HG03095 (cell line): ENCODE measurements around the gene WASF1.
A peak's percentile ranks its signal among the peaks of the same experiment; 100 is the strongest.
"Not testable (repeated sequence)": the region's sequence is repeated elsewhere in the genome, so short reads cannot be mapped to it uniquely, and the experiment has no call there.

Experiments
- ATAC-seq: cut with Tn5 transposase; IDR thresholded peaks from one replicate; pipeline ENCODE4 v1.9.1; 2021; ENCODE audit warnings: moderate library complexity; ENCODE audit not compliant: unreplicated experiment

The WASF1 gene

GRCh38 chr6:110095101-110095500 is 84.4 kb downstream of the WASF1 start:
- no peak for ATAC-seq

GRCh38 chr6:110093981-110094380 is 85.5 kb downstream of the WASF1 start:
- no peak for ATAC-seq

DNA sequence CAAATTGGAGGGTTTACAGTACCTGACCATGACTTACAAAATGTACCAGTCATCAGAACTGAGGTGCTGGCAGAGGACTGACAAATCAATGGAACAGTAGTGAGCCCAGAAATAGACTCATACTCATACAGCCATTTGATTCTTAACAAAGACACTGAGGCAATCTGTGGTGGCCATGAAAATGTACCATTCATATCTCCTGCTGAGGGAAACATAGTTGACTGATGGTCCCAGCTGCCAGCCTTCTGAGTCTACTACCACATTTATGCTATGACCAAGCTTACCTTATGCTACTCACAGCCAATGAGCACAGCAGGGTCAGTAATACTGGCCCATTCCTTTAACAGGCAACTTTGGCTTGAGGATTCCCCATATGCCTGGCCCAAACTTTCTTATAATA is 88.6 kb downstream of the WASF1 start:
- ATAC-seq, result no peak

GRCh38 chr6:110089323-110089722 is 90.1 kb downstream of the WASF1 start:
- ATAC-seq, result no peak

DNA sequence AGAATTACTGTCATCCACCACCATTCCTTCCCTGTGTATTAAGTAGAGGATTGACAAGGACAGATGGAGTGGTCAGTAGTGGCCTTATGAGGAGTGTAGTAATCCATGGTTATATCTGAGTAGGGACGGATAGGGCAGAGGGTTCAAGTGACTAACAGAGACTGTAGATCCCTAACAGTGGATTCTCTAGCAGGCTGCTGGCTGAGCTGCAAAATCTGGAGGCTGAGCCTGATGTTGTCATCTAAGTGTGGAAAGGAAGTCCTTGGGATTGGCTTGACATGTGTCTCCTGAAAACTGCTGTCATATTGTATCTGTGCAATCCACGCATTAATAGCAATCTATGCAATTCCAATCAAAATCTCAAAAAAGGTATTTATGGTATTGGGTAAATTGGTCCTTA is 94.2 kb downstream of the WASF1 start:
- no peak for ATAC-seq

DNA sequence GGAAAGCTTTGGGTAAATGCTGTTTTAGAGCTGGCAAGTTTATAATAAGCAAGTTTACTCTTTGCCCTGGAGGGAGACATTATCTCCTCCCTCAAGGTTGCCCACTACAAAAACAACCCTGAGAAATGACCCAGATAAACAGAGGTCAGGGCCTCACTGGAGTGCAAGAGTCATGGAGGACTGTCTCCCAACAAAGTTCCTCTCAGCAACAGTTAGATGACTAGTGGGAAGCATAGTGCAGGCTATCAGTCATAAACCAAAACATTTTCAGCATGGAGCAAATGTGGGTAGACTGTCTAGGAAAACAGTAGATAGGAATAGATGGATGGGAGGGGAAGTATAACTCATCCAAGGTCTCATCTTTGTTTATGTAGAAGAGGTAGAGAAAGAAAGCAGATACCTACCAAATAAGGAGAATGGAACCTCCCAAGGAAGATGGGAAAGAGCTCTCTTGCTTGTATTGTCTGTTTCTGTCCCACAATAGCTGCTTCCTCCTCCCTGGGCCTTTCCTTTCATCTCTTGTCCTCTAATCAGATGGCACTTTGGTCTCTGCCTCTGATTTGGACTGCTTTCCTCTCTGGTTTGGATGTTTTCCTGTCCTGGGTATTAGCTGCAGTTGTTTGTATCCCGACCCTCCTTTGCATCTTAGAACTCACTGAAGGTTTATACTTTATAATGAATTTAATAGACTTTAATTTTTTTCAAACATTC is 95.4 kb downstream of the WASF1 start:
- no peak for ATAC-seq

DNA sequence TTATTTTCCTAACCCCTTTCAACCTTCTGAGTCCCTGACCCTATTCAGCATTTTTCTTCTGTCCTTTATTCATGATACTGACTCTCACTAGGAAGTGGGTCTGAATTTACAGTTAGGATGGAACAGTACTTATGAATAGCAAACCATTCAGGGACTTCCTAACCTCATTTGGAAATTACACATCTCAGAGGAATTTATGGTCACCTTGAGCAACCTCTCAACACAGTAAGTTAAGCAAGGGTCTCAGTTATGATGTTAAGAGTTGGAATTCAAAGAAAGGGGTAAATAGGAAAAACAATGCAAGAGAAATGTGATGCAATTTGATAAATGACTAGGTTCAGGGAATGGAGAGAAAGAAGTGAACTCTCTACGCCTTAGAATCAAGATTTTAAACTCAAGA is 104.1 kb downstream of the WASF1 start:
- no peak for ATAC-seq

DNA sequence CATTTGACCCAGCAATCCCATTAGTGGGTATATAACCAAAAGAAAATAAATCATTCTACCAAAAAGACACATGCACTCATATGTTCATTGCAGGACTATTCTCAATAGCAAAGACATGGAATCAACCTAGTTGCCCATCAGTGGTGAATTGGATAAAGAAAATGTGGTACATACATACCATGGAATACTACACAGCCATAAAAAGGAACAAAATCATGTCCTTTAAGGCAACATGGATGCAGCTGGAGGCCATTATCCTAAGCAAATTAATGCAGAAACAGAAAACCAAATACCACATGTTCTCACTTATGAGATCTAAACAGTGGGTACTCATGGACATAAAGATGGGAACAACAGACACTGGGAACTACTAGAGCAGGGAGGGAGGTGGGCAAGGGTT is 106.0 kb downstream of the WASF1 start:
- not testable (repeated sequence) for ATAC-seq

DNA sequence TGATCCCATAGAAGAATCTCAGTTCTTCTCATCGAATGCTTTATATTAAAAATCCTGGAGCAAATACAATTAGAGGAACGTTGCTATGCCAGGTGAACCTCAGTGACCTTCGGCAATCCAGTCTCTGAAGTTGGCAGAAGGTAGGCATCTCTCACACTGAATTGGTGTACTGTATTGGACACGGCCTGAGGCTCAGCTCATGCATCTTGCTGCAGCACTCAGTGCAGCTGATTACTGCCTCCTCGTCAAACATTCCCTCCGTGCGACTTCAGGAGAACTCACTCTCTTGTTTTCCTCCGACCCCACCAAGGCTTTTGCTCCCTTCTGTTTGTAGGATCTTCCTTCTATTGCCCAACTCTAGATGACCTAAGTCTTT is 110.9 kb downstream of the WASF1 start:
- no peak for ATAC-seq

DNA sequence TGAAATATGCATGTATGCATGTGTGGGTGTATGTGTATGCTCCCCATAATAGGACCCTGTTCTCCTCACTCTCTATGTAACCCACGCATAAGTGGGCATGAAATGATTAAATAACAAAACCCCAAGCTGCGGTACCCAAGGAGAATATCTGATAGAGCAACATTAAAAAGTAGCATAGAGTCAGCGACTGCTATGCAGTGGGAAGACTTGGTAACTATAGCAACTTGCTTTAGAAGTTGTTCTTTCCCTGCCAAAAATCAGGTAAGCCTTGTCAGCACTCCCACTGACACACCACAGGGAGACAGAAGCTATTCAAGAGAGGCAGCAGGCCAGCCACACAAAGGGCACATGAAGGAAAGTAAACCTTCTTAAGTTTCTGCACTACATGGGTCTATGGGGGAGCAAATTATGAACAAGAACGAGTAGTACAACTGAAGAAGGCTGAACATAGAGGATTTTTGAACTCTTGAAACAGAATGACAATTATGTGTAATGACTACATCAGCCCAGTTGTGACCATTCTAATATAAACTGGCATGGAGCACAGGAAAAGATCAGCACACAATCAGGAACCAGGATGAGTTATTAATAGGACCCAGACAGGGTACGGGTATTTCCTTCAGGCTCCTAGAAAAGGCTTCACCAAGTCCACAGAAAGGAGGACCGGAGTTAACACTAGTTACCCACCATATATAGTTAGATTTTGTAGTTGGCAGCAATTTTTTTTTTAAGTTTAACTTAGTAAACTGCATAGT is 111.5 kb downstream of the WASF1 start:
- no peak for ATAC-seq

DNA sequence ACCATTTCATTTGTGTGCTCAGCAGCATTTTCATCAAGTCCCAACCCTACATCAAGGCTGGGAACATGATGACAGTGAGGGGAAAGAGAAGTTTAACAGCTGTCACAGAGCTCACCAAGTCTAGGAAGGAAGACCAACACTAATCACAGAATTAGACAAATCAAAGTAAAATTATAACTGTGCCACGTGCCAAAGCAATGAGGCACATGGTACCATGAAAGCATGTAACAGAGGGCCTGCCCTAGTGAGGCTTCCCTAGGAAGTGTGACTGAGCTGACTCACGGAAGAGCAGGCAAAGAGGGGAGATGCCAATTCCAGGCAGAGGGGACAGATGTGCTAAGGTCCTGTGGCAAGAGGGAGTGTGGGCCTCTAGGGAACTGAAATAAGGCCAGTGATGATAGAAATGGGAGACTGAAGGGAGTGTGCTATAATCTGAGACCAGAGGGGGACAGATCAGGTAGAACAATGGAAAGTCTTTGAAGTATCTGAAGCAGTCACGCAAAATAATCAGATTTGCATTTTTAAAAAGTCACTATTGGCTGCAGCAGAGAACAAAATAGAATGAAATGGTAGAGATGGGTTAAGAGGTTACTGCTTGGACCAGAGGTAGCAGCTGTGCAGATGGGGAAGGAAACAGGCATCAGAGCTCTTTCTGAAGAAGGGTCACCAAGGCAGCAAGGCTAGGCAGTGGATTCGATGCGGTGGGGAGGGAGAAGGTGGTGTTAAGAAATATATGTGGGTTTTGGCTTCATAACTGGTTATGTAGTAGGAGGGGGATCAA is 114.5 kb downstream of the WASF1 start:
- no peak for ATAC-seq

GRCh38 chr6:110063594-110064263 is 115.7 kb downstream of the WASF1 start:
- ATAC-seq, result peak; percentile 57

GRCh38 chr6:110055387-110055735 is 124.1 kb downstream of the WASF1 start:
- no peak for ATAC-seq

GRCh38 chr6:110054664-110055386 is 124.6 kb downstream of the WASF1 start:
- ATAC-seq, result no peak

DNA sequence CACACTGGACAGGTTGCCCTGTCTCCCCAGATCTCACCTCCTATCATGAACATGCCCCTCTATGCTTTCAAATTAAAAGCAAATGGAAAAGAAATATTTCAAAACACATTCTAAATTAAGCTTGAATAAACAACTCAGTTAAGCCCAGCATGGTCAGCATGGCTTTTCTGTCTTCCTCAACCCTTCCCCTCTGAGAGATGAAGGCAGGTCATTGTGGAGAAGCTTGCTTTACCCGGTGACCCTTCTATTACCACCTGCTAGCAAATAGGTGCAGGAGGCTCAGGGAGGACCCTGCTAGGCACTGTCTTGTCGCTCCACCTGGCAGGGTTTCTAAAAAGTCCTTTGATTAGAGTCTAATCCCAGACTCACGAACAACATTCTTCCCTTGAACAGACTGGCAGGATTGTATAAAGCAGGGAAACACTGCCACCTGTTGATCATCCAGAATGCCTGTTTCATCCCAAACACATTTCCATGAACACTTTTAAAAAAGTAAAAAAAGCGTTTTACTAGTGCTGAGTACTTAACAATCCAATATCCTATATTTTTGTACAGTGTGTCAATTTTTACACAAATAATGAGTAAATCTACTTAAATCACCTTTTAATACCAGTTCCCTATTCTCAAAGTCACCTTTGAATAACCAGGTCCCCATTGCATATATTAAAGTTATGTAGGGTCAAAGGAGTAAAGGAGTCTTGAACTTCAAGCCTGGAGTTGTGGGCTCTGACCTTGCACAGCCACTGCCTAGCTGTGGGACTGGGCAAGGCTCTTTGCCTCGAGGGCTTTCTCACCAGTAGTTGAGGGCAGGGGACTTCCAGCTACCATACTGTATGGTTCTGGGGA is 125.9 kb downstream of the WASF1 start:
- ATAC-seq, result no peak

- no peak for ATAC-seq
These were observed 129.0 kb downstream of the WASF1 start for GRCh38 chr6:110050440-110050813.
